AG09319 (cell line): ENCODE data around the gene B9D2.

Source experiments
- DNase-seq: peaks from one replicate; pipeline ENCODE4 v3.0.0-alpha.2; 2010; ENCODE audit warnings: low read depth; ENCODE audit errors: extremely low read depth
- TF ChIP-seq, protein P1 (sequence below): IDR thresholded peaks from 2 replicates; pipeline ENCODE4 v1.5.1; 2011; ENCODE audit warnings: low read depth, mild to moderate bottlenecking, inconsistent platforms, low read length, moderate library complexity

Gene B9D2

DNA sequence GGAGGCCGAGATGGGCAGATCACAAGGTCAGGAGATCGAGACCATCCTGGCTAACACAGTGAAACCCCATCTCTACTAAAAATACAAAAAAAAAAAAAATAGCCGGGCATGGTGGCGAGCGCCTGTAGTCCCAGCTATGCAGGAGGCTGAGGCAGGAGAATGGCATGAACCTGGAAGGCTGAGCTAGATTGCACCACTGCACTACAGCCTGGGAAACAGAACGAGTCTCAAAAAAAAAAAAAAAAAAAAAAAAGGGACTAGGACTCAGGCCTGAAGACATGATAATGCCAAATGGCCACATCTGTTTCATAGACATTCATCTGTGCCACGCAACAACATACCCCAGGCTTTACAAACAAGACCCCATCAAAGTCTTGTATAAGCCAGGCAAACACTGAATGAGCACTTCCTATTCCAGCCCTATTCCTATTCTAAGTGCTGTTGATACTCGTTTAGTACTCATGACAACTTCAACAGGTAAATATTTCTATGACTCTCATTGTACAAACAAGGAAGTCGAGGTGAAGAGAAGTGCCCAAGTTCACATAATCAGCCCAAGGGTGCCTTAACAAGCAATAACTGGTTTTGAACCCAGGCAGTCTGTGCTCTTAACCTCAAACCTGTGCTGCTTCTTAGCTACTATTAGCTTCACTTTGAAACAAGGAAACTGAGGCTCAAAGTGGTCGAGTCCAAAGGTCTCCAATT, 1.7 kb downstream of the B9D2 start:
- TF ChIP-seq, protein P1, sequence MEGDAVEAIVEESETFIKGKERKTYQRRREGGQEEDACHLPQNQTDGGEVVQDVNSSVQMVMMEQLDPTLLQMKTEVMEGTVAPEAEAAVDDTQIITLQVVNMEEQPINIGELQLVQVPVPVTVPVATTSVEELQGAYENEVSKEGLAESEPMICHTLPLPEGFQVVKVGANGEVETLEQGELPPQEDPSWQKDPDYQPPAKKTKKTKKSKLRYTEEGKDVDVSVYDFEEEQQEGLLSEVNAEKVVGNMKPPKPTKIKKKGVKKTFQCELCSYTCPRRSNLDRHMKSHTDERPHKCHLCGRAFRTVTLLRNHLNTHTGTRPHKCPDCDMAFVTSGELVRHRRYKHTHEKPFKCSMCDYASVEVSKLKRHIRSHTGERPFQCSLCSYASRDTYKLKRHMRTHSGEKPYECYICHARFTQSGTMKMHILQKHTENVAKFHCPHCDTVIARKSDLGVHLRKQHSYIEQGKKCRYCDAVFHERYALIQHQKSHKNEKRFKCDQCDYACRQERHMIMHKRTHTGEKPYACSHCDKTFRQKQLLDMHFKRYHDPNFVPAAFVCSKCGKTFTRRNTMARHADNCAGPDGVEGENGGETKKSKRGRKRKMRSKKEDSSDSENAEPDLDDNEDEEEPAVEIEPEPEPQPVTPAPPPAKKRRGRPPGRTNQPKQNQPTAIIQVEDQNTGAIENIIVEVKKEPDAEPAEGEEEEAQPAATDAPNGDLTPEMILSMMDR: no peak
- no peak for DNase-seq

DNA sequence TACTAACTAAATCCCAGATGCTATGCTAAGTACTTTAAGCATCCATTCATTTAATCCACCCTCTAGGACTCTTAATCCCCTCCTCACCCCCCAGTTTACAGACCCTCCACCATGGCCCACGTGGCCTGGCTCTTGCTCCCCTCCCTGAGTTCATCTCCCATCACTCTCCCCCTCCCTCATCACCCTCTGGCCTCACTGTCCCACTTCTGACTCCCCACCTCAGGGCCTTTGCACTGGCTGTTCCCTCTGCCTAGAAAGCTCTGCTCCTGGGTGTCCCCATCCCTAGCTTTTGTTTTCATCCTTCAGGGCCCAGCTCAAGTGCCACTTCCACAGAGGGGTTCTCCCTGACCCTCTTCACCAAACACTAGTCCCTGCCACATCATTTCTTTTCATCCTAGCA, 4.2 kb downstream of the B9D2 start:
- TF ChIP-seq, protein P1: no peak
- DNase-seq: no peak

DNA sequence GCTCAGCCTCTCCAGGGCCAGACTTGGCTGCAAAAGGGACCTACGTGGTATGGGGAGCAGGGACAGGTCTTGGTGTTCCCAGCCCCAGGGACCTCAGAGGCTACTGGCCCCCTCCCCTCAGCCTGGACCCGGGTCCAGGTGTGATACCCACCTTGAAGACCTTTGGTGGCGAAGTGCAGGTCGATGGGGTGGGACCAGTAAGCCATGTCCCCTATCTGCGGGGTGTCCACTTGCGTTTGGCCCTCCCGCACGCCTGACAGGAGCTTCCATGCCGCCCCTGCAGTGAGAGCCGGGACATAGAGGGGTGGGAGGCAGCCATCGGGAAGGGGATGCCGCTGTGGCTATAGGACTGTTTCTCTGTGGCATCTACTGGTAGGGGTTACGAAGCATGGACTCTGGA, 6.2 kb downstream of the B9D2 start:
- DNase-seq: no peak
- TF ChIP-seq, protein P1: no peak

DNA sequence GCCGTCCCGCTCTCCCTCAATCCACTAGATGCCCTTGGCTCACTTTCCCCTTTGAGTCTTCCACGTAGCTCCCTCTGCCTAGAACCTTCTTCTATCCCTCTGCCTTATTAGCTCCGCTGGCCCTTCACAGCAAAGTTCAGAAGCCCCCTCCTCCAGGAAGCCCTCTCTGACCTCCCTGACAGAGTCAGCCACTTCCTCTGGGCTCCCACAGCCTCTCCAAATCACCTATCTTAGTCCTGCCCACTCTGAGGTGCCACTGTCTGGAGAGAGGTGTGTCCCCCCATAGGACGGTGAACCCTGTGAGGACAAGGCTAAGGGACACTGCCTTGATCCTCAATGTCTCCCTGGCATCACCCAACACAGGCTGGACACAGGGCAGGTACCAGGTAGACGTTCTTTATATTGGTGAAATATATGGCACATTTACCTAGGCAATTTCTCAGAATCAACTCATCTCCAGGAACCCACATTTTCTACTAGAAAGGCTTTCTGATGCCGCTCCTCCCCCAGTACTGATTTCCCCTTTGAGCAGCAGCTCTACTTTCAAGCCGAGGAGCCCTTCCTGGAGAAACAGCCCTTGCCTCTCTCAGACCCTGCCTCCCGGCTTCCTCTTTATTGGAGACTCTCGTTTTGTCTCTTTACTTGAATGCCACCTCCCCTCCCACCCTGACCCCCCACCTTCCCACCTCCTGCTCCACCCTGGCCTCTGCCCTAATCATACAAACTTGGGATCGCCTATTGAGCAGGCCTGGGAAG, 6.8 kb downstream of the B9D2 start:
- TF ChIP-seq, protein P1: no peak
- no peak for DNase-seq

DNA sequence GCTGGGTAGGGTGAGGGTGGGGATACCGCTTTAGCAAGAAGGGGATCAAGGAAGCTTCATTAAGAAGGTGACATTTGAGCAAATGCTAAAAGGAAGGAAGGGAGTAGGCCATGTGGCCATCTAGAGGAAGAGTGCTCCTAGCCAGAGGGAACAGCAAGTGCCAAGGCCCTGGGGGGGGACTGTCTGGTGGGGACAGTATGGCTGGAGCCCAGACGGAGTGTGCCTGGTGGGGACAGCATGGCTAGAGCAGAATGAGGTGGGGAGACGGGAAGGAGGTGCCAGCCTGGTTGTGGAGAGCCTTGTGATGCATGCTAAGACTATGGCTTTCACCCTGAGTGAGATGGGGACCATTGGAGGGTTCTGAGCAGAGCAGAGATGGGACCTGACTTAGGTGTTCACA, 8.1 kb downstream of the B9D2 start:
- DNase-seq: no peak
- TF ChIP-seq, protein P1: no peak

DNA sequence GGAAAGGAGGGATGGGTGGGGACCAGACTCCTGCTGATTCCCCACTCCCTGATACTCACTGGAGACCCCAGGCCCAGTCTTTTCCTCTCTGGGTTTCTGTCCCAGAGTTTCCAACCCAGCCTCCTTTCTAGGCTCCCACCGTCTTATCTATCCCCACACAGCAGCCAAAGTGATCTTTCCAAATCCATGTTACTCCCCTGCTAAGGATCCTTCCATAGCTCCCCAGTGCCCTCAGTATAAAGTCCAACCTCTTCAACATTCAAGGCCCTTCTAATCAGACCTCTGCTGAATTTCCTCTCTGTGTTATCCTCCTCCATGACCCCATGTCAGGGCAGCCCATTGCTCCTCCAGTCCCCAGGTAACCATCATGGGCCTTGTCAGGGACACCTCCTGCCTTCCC, 8.9 kb downstream of the B9D2 start:
- TF ChIP-seq, protein P1: no peak
- DNase-seq: no peak

DNA sequence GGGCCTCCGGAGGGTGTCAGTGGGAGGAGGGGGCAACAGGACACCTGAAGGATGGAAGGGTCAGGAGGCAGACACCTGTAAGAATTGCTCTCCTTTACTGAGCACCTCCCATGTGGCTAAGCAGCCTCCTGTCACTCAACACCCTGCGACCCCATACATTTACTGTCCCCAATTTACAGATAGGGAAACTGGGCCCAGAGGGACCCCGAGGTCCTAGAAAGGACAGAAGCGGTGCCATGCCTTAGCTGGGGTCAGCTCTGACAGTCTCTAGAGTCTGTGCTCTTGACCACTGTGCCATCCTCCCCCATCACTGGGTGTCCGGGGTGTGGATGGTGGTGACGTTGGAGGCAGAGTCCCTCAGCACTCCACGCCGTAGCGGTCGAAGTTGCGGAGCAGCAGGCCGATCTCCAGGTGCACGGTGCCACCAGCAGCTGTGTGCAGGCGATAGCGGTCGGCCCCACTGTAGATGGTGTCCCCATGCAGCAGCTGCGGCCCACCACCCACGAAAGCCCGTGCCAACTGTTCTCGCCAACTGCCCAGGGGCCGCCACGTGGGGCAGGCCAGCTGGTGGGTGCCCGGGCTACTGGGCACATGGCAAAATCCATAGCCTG, 9.5 kb downstream of the B9D2 start:
- no peak for DNase-seq

More for the DNA sequence above, 9.5 kb downstream of the B9D2 start:
- TF ChIP-seq, protein P1: no peak
